Vagina (tissue), 2 donors: ENCODE results near the gene CYP1A1. TPM values are rescaled to one million over a fixed set of nuclear protein-coding genes. Genes with fewer than 3 reads are reported as not detected.

Experiments used
- DNase-seq, 2 donors: peaks; one replicate each; pipeline ENCODE4 v3.0.0-alpha.2; 2017; ENCODE audit errors: extremely low spot score in 2 of 2
- H3K27ac ChIP-seq: fragments of 200-600 bp; sonication (generic); one replicate; pipeline ENCODE4 v1.5.1; 2019
- H3K27me3 ChIP-seq: fragments of 200-600 bp; sonication (generic); one replicate; pipeline ENCODE4 v1.5.1; 2019
- H3K36me3 ChIP-seq, 2 donors: fragments of 200-600 bp; sonication (generic); one replicate each; pipeline ENCODE4 v1.5.1; 2017 to 2019
- H3K4me1 ChIP-seq: fragments of 200-600 bp; sonication (generic); one replicate; pipeline ENCODE4 v1.5.1; 2019
- H3K4me3 ChIP-seq, 2 donors: fragments of 200-600 bp; sonication (generic); 1 replicate in 1 of 2; 2 replicates in 1 of 2; pipeline ENCODE4 v1.5.1; 2016 to 2019
- H3K9me3 ChIP-seq: fragments of 200-600 bp; sonication (generic); one replicate; pipeline ENCODE4 v1.5.1; 2019
- CTCF ChIP-seq, 3 experiments: fragments of 450-650 bp in 2 of 3; fragments of 200-600 bp in 1 of 3; sonication (generic) in 1 of 3; IDR thresholded peaks; one replicate each; pipeline ENCODE4 v1.5.1; 2017 to 2019; ENCODE audit warnings: antibody characterized with exemption in 3 of 3, mild to moderate bottlenecking in 2 of 3, moderate library complexity in 2 of 3
- POLR2A ChIP-seq, 2 donors: fragments of 450-650 bp; IDR thresholded peaks; one replicate each; pipeline ENCODE4 v1.6.1; 2017; ENCODE audit warnings: antibody characterized with exemption in 2 of 2, mild to moderate bottlenecking in 2 of 2, moderate library complexity in 2 of 2
- POLR2AphosphoS5 ChIP-seq, 2 donors: sonication (generic); formaldehyde crosslinking; IDR thresholded peaks; one replicate each; pipeline ENCODE4 v1.9.0; 2017; ENCODE audit warnings: antibody characterized with exemption in 2 of 2, mild to moderate bottlenecking in 2 of 2, low read depth in 1 of 2; ENCODE audit not compliant: insufficient read depth in 1 of 2
- intact Hi-C: fragments of 100-400 bp; cut with DNase I; formaldehyde crosslinking; loops from one replicate; pipeline ENCODE4 v1.15.1; 2023
- total RNA-seq: library from RNA; depleted of rRNA; stranded (reverse); fragments of >200 nt; gene quantifications from one replicate; pipeline ENCODE4 v1.2.3, GENCODE V29; 2016

Gene CYP1A1
- total RNA-seq, 1 donor from 2014 or later, result 1.5 TPM

- H3K9me3 ChIP-seq, result no peaks in the 10 kb centered on the region
- TF ChIP-seq POLR2A (IDR thresholded peaks at IDR 0.05), result no peak
- peak; percentile 73 to 87 (median 84) for TF ChIP-seq CTCF (IDR thresholded peaks at IDR 0.05)
- peaks cover 31% of the 10 kb centered on the region for H3K4me1 ChIP-seq
- no peaks in the 10 kb centered on the region for H3K36me3 ChIP-seq
- H3K27ac ChIP-seq, result no peak overlapping the region
- intact Hi-C loops, result loop anchor here (5.0 kb wide), 1 partner anchor 137 kb away; no protein-coding TSS in a partner anchor
- no peaks in the 10 kb centered on the region for H3K27me3 ChIP-seq
- H3K4me3 ChIP-seq, result no peak overlapping the region
- DNase-seq, result no peak
These were observed 43.5 kb upstream of the CYP1A1 start for GRCh38 chr15:74768771-74769342.

GRCh38 chr15:74768099-74768770 lies 42.9 kb upstream of the CYP1A1 start:
- intact Hi-C loops, result loop anchor here (5.0 kb wide), 1 partner anchor 136 kb away; no protein-coding TSS in a partner anchor
- Histone ChIP-seq H3K36me3 (no peaks in the 10 kb centered on the region), H3K27me3 (no peaks in the 10 kb centered on the region), H3K9me3 (no peaks in the 10 kb centered on the region), H3K27ac (no peak overlapping the region), H3K4me3 (no peak overlapping the region), H3K4me1 (peaks cover 27% of the 10 kb centered on the region)
- no peak for DNase-seq
- TF ChIP-seq POLR2AphosphoS5 (IDR thresholded peaks at IDR 0.05; ENCODE audit: insufficient read depth in 1 of 2, low read depth in 1 of 2) (no peak), CTCF (IDR thresholded peaks at IDR 0.05) (no peak), POLR2A (IDR thresholded peaks at IDR 0.05) (no peak)

DNA sequence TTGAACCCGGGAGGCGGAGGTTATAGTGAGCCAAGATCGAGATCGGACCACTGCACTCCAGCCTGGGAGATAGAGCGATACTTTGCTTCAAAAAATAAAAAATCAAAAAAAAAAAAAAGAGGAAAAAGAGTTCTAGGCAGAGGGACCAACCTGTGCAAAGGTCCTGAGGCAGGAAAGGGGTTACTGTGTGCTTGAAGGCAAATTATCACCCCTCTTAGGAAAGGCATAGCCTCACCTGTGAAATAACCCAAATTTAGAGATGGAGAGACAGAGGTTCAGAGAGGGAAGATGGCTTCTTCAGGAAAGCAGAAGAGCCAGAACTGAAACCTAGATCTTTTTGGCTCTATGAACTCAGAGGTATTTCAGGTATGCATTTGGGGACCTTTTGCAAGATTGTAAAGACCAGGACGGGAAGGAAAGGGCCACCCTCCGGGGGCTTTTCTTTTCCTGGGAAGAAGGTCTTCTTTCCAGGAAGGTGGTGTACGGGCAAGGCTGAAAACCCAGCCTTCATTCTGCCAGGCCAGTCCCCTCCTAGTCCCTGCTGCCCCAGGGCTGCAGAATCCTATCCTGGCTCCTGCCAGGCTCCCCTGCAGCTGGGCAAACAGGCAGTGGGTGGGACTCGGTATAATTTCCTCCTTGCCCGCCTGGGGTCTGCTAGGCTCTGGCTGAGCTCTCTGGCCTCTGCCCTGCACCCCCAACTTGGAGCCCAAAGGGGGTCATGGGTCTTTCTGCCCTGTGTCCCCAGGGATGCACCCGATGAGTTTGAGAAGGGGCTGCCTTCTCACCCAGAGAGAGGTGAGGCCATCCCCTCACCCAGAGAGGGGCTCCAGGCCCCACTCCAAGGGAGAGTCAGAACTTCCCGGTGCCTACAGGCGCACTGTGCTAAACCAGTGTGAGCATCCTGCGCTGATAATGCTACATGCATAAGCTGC lies 42.1 kb upstream of the CYP1A1 start:
- no peaks in the 10 kb centered on the region for H3K9me3 ChIP-seq
- intact Hi-C loops, result loop anchor here (5.0 kb wide), 1 partner anchor 135 kb away; no protein-coding TSS in a partner anchor
- DNase-seq, result no peak
- H3K4me1 ChIP-seq, result peaks cover 20% of the 10 kb centered on the region
- H3K27me3 ChIP-seq, result no peaks in the 10 kb centered on the region
- no peak overlapping the region for H3K4me3 ChIP-seq
- no peak overlapping the region for H3K27ac ChIP-seq
- TF ChIP-seq CTCF (IDR thresholded peaks at IDR 0.05) (no peak), POLR2AphosphoS5 (IDR thresholded peaks at IDR 0.05; ENCODE audit: insufficient read depth in 1 of 2, low read depth in 1 of 2) (no peak), POLR2A (IDR thresholded peaks at IDR 0.05) (no peak)
- no peaks in the 10 kb centered on the region for H3K36me3 ChIP-seq

GRCh38 chr15:74763416-74763815 lies 38.1 kb upstream of the CYP1A1 start:
- H3K4me1 ChIP-seq, result peaks cover 4% of the 10 kb centered on the region
- H3K27ac ChIP-seq, result no peak overlapping the region
- no peaks in the 10 kb centered on the region for H3K27me3 ChIP-seq
- H3K9me3 ChIP-seq, result no peaks in the 10 kb centered on the region
- intact Hi-C loops, result no loop called here
- no peak for DNase-seq
- no peak overlapping the region for H3K4me3 ChIP-seq
- no peaks in the 10 kb centered on the region for H3K36me3 ChIP-seq
- TF ChIP-seq POLR2A (IDR thresholded peaks at IDR 0.05) (no peak), CTCF (IDR thresholded peaks at IDR 0.05) (no peak), POLR2AphosphoS5 (IDR thresholded peaks at IDR 0.05; ENCODE audit: insufficient read depth in 1 of 2, low read depth in 1 of 2) (no peak)
